Choroid plexus epithelial cell (primary cell): ENCODE data around the gene GDPD5.
A peak's percentile ranks its signal among the peaks of the same experiment; 100 is the strongest.

Experiments
- DNase-seq: peaks from one replicate; pipeline ENCODE4 v3.0.0-alpha.2; 2010; ENCODE audit warnings: low read depth
- H3K4me3 ChIP-seq: 2 replicates; pipeline ENCODE4 v1.5.1; 2011; ENCODE audit warnings: low read depth, mild to moderate bottlenecking, control low read depth, low read length, moderate library complexity
- CTCF ChIP-seq: conservative IDR thresholded peaks from 2 replicates; pipeline ENCODE4 v1.5.1; 2011; ENCODE audit warnings: low read depth, mild to moderate bottlenecking, control low read depth, inconsistent platforms, low read length, moderate library complexity

The GDPD5 gene

GRCh38 chr11:75527130-75527529 is 1.4 kb upstream of the GDPD5 start:
- DNase-seq: no peak
- no peak overlapping the region for H3K4me3 ChIP-seq
- TF ChIP-seq CTCF: no peak

GRCh38 chr11:75526192-75526541 is 426 bp upstream of the GDPD5 start:
- TF ChIP-seq CTCF: no peak
- DNase-seq: no peak
- H3K4me3 ChIP-seq: peak overlapping the region; percentile 67

GRCh38 chr11:75524665-75525432 is 892 bp downstream of the GDPD5 start:
- no peak for TF ChIP-seq CTCF
- DNase-seq: no peak
- peak overlapping the region; percentile 67 for H3K4me3 ChIP-seq

GRCh38 chr11:75523811-75524664 is 1.7 kb downstream of the GDPD5 start:
- no peak for TF ChIP-seq CTCF
- DNase-seq: no peak
- H3K4me3 ChIP-seq: peak overlapping the region; percentile 67

- no peak overlapping the region for H3K4me3 ChIP-seq
- DNase-seq: no peak
These were observed 2.6 kb downstream of the GDPD5 start for GRCh38 chr11:75523189-75523588.

GRCh38 chr11:75522286-75523044 is 3.3 kb downstream of the GDPD5 start:
- no peak overlapping the region for H3K4me3 ChIP-seq
- DNase-seq: no peak
- no peak for TF ChIP-seq CTCF

More at GRCh38 chr11:75523189-75523588, 2.6 kb downstream of the GDPD5 start:
- no peak for TF ChIP-seq CTCF
